GM12892 (cell line): ENCODE results near the gene PGA4.
"Not testable (repeated sequence)": the region's sequence is repeated elsewhere in the genome, so short reads cannot be mapped to it uniquely, and the experiment has no call there.

Experiments used
- POLR2A ChIP-seq: IDR thresholded peaks from 2 replicates; pipeline ENCODE4 v1.6.1; 2011; ENCODE audit warnings: low read depth, low read length, control low read depth
- TAF1 ChIP-seq: IDR thresholded peaks from 2 replicates; pipeline ENCODE4 v1.6.1; 2011; ENCODE audit warnings: low read depth, mild to moderate bottlenecking, control low read depth, low read length, borderline replicate concordance

GRCh38 chr11:61250796-61251765, 28.9 kb downstream of the PGA4 start:
- not testable (repeated sequence) for TF ChIP-seq POLR2A, TAF1
